Esophagus muscularis mucosa (tissue), 4 donors: ENCODE data around the gene EFHC2.

ENCODE experiments used
- EP300 ChIP-seq: sonication (generic); formaldehyde crosslinking; IDR thresholded peaks from one replicate; pipeline ENCODE4 v1.6.1; 2017; ENCODE audit warnings: antibody characterized with exemption
- POLR2A ChIP-seq: fragments of 450-650 bp; IDR thresholded peaks from one replicate; pipeline ENCODE4 v1.6.1; 2017; ENCODE audit warnings: antibody characterized with exemption, moderate library complexity, mild to moderate bottlenecking, low read depth
- TF ChIP-seq, protein P1 (sequence below), 3 experiments: fragments of 200-600 bp in 2 of 3; fragments of 450-650 bp in 1 of 3; sonication (generic) in 2 of 3; IDR thresholded peaks; one replicate each; pipeline ENCODE4 v1.5.1; 2017 to 2019; ENCODE audit warnings: antibody characterized with exemption in 3 of 3, mild to moderate bottlenecking in 2 of 3, moderate library complexity in 1 of 3

DNA sequence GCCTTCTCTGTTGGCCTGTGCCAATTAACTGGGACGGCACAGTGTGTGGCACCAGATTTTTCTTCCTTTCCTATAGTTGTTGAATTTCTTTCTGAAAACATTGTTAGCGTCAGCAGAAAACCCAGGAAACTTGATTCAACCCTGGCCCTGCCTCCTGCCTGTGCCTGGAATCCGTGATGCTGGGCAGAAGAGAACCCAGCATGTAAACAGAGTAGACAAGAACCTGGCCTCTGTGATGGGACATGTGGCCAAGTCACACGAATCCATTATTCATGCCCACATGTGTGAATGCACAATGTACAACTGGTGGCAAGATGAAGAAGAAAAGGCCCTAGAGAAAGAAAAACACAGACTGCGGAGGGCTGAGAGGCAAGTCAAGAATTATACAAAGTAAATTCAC lies 111.4 kb downstream of the EFHC2 start:
- TF ChIP-seq EP300 (no peak), POLR2A (no peak)
- TF ChIP-seq, protein P1, sequence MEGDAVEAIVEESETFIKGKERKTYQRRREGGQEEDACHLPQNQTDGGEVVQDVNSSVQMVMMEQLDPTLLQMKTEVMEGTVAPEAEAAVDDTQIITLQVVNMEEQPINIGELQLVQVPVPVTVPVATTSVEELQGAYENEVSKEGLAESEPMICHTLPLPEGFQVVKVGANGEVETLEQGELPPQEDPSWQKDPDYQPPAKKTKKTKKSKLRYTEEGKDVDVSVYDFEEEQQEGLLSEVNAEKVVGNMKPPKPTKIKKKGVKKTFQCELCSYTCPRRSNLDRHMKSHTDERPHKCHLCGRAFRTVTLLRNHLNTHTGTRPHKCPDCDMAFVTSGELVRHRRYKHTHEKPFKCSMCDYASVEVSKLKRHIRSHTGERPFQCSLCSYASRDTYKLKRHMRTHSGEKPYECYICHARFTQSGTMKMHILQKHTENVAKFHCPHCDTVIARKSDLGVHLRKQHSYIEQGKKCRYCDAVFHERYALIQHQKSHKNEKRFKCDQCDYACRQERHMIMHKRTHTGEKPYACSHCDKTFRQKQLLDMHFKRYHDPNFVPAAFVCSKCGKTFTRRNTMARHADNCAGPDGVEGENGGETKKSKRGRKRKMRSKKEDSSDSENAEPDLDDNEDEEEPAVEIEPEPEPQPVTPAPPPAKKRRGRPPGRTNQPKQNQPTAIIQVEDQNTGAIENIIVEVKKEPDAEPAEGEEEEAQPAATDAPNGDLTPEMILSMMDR (IDR thresholded peaks at IDR 0.05) = no peak
